ENCODE measurements around the gene DNAJB8.

Gene DNAJB8

GRCh38 chr3:128430301-128430700 is 36.4 kb downstream of the DNAJB8 start:
- no peak for DNase-seq (ENCODE audit: extremely low read depth, low read depth)
- TF ChIP-seq, protein P1, sequence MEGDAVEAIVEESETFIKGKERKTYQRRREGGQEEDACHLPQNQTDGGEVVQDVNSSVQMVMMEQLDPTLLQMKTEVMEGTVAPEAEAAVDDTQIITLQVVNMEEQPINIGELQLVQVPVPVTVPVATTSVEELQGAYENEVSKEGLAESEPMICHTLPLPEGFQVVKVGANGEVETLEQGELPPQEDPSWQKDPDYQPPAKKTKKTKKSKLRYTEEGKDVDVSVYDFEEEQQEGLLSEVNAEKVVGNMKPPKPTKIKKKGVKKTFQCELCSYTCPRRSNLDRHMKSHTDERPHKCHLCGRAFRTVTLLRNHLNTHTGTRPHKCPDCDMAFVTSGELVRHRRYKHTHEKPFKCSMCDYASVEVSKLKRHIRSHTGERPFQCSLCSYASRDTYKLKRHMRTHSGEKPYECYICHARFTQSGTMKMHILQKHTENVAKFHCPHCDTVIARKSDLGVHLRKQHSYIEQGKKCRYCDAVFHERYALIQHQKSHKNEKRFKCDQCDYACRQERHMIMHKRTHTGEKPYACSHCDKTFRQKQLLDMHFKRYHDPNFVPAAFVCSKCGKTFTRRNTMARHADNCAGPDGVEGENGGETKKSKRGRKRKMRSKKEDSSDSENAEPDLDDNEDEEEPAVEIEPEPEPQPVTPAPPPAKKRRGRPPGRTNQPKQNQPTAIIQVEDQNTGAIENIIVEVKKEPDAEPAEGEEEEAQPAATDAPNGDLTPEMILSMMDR (IDR thresholded peaks at IDR 0.05; ENCODE audit: low read depth, low read length), result no peak

DNA sequence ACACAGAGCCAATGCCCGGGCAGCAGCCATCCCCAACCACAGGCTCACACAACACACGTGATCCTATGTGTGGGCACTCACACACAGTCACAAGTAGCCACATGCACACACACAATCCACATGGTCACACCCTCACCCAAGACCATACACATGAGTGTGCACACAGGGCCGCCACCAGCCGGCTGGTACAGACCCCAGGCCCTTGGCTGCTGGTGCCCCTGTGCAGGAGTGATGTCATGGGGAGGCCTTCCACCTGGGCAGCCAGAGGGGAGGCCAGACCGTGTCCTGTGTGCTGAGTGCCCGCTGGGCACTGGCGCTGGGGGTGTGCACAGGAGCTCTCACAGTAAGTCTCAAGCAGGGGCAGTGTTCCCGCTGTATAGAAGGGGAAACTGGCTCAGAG is 36.9 kb downstream of the DNAJB8 start:
- DNase-seq (ENCODE audit: extremely low read depth, low read depth), result no peak
- TF ChIP-seq, protein P1 (IDR thresholded peaks at IDR 0.05; ENCODE audit: low read depth, low read length), result no peak

DNA sequence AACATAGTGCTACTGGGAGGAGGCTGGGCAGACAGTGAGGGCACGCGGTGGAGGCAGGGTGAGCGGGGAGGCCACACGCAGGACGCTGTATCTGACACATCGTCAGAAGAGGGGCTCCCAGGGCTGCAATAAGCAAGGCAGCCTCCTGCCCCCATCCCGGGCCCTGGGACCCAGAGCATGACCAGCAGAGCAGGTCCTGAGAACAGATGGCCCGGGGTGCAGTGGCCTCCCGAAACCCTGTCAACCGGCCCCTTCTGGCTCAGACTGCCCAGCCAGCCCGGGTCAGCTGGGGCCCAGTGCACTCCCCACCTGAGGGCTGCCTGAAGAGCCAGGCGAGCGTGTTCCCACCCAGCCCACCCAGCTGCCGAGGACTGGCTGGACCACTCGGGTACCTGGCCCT is 37.4 kb downstream of the DNAJB8 start:
- TF ChIP-seq, protein P1 (IDR thresholded peaks at IDR 0.05; ENCODE audit: low read depth, low read length), result no peak
- no peak for DNase-seq (ENCODE audit: extremely low read depth, low read depth)

DNA sequence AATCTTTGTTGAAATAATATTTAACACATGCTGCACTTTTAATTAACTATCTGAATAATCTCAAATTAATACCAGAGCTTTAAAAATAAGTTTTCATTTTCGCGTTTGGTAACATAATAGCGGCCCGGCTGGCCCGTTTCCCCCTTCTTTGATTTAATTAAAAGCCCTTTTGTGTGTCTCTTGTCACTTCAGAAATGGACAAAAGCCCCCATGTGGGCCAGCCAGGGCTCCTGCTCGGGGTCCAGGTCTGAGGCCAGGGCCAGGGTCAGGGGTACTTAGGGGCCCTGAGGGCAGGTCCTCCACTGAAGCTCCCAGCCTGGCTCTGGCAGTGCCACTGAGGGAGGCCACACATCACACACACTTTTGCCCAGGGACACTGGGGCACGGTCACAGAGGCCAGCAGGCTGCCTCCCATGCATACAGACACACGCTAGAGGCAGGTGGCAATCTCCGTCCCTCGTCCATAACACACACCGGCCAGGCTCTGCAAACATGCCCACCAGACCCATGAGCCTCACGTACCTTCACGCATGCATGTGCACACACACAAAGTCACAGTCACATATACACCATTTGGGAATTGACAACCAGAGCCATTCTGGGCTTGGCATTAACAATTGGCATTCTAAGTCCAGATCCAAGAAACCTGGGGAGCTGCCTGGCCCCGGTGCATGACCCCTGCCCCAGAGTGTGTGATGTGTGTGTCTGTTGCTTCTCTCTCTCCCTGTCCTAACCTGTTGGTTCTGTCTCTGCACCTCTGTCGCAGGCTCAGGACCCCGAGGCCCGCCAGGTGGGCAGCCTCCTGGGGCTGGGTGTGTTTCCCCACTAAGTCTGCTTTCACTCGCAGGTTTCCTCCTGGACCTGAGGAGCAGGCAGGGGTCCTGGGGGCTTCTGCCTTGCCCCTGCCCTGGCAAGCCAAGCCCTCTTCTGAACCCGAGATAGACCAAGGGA is 38.5 kb downstream of the DNAJB8 start:
- TF ChIP-seq, protein P1 (IDR thresholded peaks at IDR 0.05; ENCODE audit: low read depth, low read length), result no peak
- DNase-seq (ENCODE audit: extremely low read depth, low read depth), result no peak

- TF ChIP-seq, protein P1 (IDR thresholded peaks at IDR 0.05; ENCODE audit: low read depth, low read length), result no peak
- DNase-seq (ENCODE audit: extremely low read depth, low read depth), result no peak
These were observed 39.4 kb downstream of the DNAJB8 start for GRCh38 chr3:128427175-128427857.

- no peak for DNase-seq (ENCODE audit: extremely low read depth, low read depth)
- TF ChIP-seq, protein P1 (IDR thresholded peaks at IDR 0.05; ENCODE audit: low read depth, low read length), result peak; percentile 48
These were observed 40.4 kb downstream of the DNAJB8 start for GRCh38 chr3:128426128-128426921.

Measured in AG09319 (cell line).